WTC11 (cell line): ENCODE measurements around the gene ZNF14.

Experiments used
- CREB1 ChIP-seq: sonication (generic); formaldehyde crosslinking; IDR thresholded peaks from 2 replicates; pipeline ENCODE4 v1.8.0; 2023; ENCODE audit warnings: mild to moderate bottlenecking, missing genetic modification reagents
- CTCF ChIP-seq: fragments of 200-600 bp; IDR thresholded peaks from 2 replicates; pipeline ENCODE4 v1.8.0; 2022; ENCODE audit warnings: antibody characterized with exemption
- ELF4 ChIP-seq: sonication (generic); formaldehyde crosslinking; IDR thresholded peaks from 2 replicates; pipeline ENCODE4 v1.8.1; 2022; ENCODE audit warnings: low read depth, mild to moderate bottlenecking, moderate library complexity, missing genetic modification reagents
- FOXP1 ChIP-seq: sonication (generic); formaldehyde crosslinking; IDR thresholded peaks from 2 replicates; pipeline ENCODE4 v1.8.0; 2022; ENCODE audit warnings: missing genetic modification reagents, mild to moderate bottlenecking, moderate library complexity, borderline replicate concordance
- TEAD4 ChIP-seq: sonication (generic); formaldehyde crosslinking; IDR thresholded peaks from 2 replicates; pipeline ENCODE4 v1.8.0; 2022; ENCODE audit warnings: mild to moderate bottlenecking, missing genetic modification reagents

GRCh38 chr19:19668230-19669012 lies 64.5 kb downstream of the ZNF14 start, which contains the start of gene ZNF101:
- TF ChIP-seq TEAD4 (no peak), CREB1 (CRISPR knock-in tag) (no peak), ELF4 (no peak), CTCF (no peak), FOXP1 (CRISPR knock-in tag) (no peak)
